HG02938 (cell line): ENCODE measurements around the gene MAP3K5.

Experiments used
- ATAC-seq: cut with Tn5 transposase; IDR thresholded peaks from one replicate; pipeline ENCODE4 v1.9.1; 2021; ENCODE audit warnings: mild to moderate bottlenecking, moderate library complexity; ENCODE audit not compliant: unreplicated experiment

The MAP3K5 gene

DNA sequence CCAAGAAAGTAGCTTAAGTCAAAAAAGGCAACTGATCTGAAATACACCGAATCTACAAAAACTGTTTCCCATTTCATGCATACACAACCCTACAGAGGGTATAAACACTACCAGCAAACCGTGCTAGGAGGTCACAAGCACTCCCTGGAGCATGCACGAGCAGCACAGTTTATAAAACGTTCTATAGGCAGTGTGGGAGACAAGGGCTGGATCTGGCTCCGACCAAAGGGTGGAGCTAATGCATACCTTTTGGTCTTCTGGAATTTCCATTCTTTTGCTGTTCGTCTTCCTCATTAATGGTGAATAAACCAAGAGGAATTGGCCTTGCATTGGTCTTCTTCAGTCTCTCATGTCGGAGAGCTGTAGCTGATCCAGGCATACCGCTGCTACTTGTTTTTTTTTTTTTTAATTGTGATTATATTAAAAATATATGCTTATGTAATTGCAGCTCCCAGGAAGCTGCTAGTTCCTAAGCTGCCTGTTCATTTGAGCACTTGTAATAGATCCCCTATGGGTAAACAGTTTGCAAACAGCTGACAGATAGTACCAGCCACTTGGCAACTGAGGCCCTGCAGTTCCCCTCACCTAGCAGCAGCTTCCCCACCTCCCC, 266.6 kb downstream of the MAP3K5 start:
- no peak for ATAC-seq

DNA sequence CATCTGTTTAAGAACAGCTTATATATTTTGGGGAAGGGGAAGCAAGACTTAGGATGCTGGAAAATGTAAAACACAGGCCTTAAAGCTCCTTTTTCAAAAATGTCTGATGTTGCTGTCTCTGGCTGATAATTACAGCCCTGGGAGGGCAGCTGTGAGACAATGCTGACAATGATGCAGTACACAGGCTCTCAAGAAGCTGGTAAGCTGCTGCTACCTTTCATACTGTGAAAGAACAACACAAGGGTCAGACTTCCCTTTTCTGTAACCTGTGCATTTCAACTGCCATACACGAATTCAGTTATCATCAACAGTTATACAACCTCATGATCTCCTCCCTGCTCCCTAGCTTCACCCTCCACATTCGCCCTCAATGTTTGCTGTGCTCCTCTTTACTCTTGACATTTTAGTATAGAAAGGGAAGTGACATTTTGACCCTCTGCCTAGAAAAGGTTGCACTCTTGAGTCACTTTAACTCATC, 267.3 kb downstream of the MAP3K5 start:
- no peak for ATAC-seq

DNA sequence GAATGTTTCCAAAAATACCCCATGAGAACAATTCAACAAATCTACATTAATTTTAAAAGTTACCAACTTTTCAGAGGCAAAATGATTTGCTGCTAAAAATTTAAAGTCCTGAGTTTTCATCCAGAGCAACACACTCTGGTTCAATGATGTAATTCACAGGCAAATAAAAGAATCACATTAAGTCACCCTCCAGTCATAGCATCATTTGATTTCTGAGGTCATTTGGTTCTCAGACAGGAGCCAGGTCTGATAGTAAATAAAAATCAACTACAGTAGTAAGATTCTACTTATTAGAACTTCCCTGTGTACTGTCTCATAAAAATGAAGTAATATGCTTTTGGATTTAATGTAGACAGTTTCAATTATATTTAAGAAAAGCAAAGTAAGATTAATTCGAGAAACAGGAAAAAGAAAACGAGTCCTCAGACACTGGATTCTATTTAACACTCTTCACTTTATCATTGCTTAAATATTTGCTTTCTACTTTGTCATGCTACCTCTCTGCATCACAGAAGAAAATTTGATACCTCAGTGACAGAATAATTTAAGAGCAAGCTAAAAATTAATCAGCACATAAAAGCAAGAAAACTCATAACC, 267.8 kb downstream of the MAP3K5 start:
- no peak for ATAC-seq

DNA sequence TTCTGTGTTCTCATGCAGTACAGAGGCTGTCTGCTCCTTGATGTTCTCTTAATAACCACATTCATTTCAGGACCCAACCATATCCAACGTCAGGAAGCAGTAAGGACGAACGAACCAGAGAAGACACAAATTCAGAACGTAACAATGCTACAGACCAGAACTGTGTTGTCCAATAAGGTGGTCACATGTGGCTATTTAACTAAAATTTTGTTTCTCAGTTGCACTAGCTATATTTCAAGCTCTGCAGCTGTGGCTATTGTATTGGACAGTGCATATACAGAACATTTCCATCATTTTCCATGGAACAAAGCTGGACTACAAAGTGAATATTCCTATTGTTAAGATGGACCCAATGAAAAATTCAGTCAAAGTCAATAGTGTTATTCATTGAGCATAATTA, 269.1 kb downstream of the MAP3K5 start:
- no peak for ATAC-seq

- ATAC-seq: no peak
These were observed 269.6 kb downstream of the MAP3K5 start for GRCh38 chr6:136522636-136523035.

DNA sequence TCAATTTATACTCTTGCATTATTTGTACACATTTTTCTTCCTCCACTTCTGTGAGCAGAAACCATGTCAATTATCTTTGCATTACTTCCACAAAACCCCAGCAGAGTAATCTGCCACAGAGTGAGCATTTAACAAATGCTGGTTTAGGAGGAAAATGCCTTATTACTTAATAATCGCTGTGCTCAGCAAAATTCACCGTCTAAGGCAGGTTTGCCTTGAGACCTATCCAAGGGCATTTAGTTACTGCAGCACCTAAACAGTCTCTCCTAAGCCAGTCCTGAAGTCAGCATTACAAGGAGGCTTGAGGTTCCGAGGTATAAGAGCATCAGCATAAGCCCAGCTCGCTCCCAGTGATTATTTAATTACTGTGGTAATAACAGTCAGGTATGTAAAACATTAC, 270.4 kb downstream of the MAP3K5 start:
- no peak for ATAC-seq

- ATAC-seq: no peak
These were observed 270.9 kb downstream of the MAP3K5 start for GRCh38 chr6:136521427-136521826.

DNA sequence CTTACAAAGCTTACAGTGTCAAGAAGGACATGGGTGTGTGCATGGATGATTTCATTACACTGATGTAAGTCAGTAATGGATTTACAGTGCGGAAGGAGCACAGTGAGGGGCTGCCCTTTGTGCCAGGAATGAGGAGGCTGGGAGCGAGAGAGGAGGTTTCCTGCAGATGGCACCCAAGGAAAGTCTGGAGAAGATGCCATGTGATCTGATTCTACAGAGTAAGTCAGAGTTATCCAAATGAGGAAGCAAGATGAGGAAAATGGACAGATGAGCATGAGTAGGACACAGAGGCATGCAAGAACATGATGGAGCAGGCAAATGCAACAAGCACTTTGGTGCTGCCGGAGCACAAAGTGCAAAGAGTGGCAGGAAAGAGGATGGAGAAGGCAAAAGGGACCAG, 271.8 kb downstream of the MAP3K5 start:
- ATAC-seq: no peak

GRCh38 chr6:136517582-136517981, 274.7 kb downstream of the MAP3K5 start:
- ATAC-seq: no peak

GRCh38 chr6:136517002-136517401, 275.3 kb downstream of the MAP3K5 start:
- no peak for ATAC-seq

GRCh38 chr6:136514591-136514990, 277.7 kb downstream of the MAP3K5 start:
- no peak for ATAC-seq

DNA sequence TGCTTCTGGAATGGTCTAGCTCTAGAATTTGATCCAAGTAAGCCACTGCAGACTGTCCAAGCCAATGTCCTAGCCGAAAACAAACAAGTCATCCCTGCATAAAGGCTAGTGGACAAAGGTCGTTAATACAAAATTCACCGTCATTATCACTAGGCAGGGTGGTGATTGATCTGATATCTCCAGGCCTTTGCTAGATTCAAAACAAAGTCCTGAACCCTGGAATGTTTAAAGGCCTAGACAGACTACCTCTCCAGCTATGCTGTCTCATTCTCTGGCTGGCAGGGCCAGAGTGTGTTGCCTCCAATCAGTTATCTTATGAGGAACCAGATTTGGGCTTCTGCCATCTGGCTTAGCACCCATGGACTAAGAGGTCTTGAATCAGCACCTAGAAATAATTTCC, 280.4 kb downstream of the MAP3K5 start:
- ATAC-seq: no peak

- no peak for ATAC-seq
These were observed 280.9 kb downstream of the MAP3K5 start for GRCh38 chr6:136511397-136511796.

DNA sequence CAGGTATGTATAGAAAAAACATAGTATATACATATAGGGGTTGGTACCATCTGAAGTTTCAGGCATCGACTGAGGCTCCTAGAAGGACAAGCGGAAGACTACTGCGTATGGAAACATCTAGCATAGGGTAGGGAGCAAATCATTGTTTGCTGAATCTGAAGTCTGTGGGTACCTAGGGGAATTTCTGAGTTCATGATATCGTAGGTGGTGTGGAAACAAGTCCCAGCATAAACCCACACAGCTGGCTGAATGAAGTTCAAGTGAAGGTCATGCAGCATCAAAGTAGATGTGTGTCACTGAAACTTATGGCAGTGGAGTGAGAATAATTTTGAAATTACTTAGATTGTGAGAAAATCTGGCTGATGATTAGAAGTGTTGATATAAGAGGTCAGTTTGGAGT, 281.5 kb downstream of the MAP3K5 start:
- no peak for ATAC-seq

- ATAC-seq: no peak
These were observed 282.0 kb downstream of the MAP3K5 start for GRCh38 chr6:136510299-136510698.

GRCh38 chr6:136508725-136509392, 283.4 kb downstream of the MAP3K5 start:
- ATAC-seq: no peak
